HEK293T (cell line): ENCODE data around the gene MNAT1.

Experiments
- CTCF ChIA-PET: fragments of 350-600 bp; formaldehyde crosslinking; extraction: SDS; loops from one replicate; lab custom pipeline; 2021; ENCODE audit warnings: antibody characterized with exemption, inconsistent platforms; lab: Yijun Ruan, JAX
- POLR2A ChIA-PET: fragments of 350-600 bp; formaldehyde crosslinking; extraction: SDS; loops from one replicate; lab custom pipeline; 2020; ENCODE audit warnings: antibody characterized with exemption, inconsistent platforms; lab: Yijun Ruan, JAX
- DNase-seq: peaks from one replicate; pipeline ENCODE4 v3.0.0; 2012; ENCODE audit warnings: mixed read lengths; ENCODE audit errors: extremely low spot score
- ARNT ChIP-seq: fragments of 450-650 bp; IDR thresholded peaks from 2 replicates; pipeline ENCODE4 v1.6.1; 2017; ENCODE audit warnings: mild to moderate bottlenecking
- BHLHE40 ChIP-seq: fragments of 450-650 bp; IDR thresholded peaks from 2 replicates; pipeline ENCODE4 v1.6.1; 2016; ENCODE audit warnings: mild to moderate bottlenecking, moderate library complexity, borderline replicate concordance
- CTBP1 ChIP-seq: fragments of 450-650 bp; IDR thresholded peaks from 2 replicates; pipeline ENCODE4 v1.6.1; 2016; ENCODE audit warnings: borderline replicate concordance
- ELF4 ChIP-seq: fragments of 450-650 bp; IDR thresholded peaks from 2 replicates; pipeline ENCODE4 v1.6.1; 2017; ENCODE audit warnings: antibody characterized with exemption
- FOXA1 ChIP-seq: fragments of 450-650 bp; IDR thresholded peaks from 2 replicates; pipeline ENCODE4 v1.6.1; 2016; ENCODE audit warnings: mild to moderate bottlenecking
- FOXK2 ChIP-seq: fragments of 450-650 bp; IDR thresholded peaks from 2 replicates; pipeline ENCODE4 v1.6.1; 2016; ENCODE audit warnings: mild to moderate bottlenecking
- FOXM1 ChIP-seq: fragments of 450-650 bp; IDR thresholded peaks from 2 replicates; pipeline ENCODE4 v1.6.1; 2017; ENCODE audit warnings: mild to moderate bottlenecking, borderline replicate concordance
- HDGF ChIP-seq: fragments of 450-650 bp; IDR thresholded peaks from 2 replicates; pipeline ENCODE4 v1.6.1; 2017; ENCODE audit warnings: antibody characterized with exemption, borderline replicate concordance
- L3MBTL2 ChIP-seq: fragments of 450-650 bp; conservative IDR thresholded peaks from 2 replicates; pipeline ENCODE4 v1.6.1; 2016; ENCODE audit warnings: mild to moderate bottlenecking
- LEF1 ChIP-seq: fragments of 450-650 bp; IDR thresholded peaks from 2 replicates; pipeline ENCODE4 v1.6.1; 2017; ENCODE audit warnings: mild to moderate bottlenecking, borderline replicate concordance
- NFRKB ChIP-seq: fragments of 450-650 bp; IDR thresholded peaks from 2 replicates; pipeline ENCODE4 v1.6.1; 2016; ENCODE audit warnings: mild to moderate bottlenecking, moderate library complexity
- PKNOX1 ChIP-seq: fragments of 450-650 bp; IDR thresholded peaks from 2 replicates; pipeline ENCODE4 v1.6.1; 2016
- SP1 ChIP-seq: fragments of 450-650 bp; IDR thresholded peaks from 2 replicates; pipeline ENCODE4 v1.6.1; 2017
- SUZ12 ChIP-seq: fragments of 450-650 bp; IDR thresholded peaks from 2 replicates; pipeline ENCODE4 v1.6.1; 2016; ENCODE audit warnings: mild to moderate bottlenecking
- TARDBP ChIP-seq: fragments of 450-650 bp; IDR thresholded peaks from 2 replicates; pipeline ENCODE4 v1.6.1; 2016
- ZNF384 ChIP-seq: fragments of 450-650 bp; IDR thresholded peaks from 2 replicates; pipeline ENCODE4 v1.6.1; 2016

The MNAT1 gene

GRCh38 chr14:60989599-60989998 lies 255.0 kb downstream of the MNAT1 start:
- CTCF ChIA-PET = no interaction called here
- TF ChIP-seq CTBP1 (no peak), HDGF (no peak), ZNF384 (no peak), FOXA1 (no peak), LEF1 (no peak)
- POLR2A ChIA-PET = no interaction called here
- DNase-seq = no peak

GRCh38 chr14:60998617-60999016 lies 264.1 kb downstream of the MNAT1 start:
- ChIA-PET POLR2A (no interaction called here), CTCF (no interaction called here)
- no peak for TF ChIP-seq ARNT
- TF ChIP-seq FOXA1 = no peak
- no peak for DNase-seq

GRCh38 chr14:60999536-60999935 lies 265.0 kb downstream of the MNAT1 start:
- TF ChIP-seq L3MBTL2 (no peak), FOXK2 (no peak), CTBP1 (no peak), TARDBP (no peak), SP1 (no peak), SUZ12 (no peak)
- no peak for DNase-seq
- ChIA-PET POLR2A (interaction anchor here (1.8 kb wide), 1 partner anchor 18 kb away, joined by 6 read pairs; the partner anchor contains the start of genes SLC38A6 and TRMT5), CTCF (interaction anchor here (0.6 kb wide), 1 partner anchor 160 kb away, joined by 3 read pairs; no protein-coding TSS in a partner anchor)

GRCh38 chr14:61003571-61003970 lies 269.0 kb downstream of the MNAT1 start:
- no peak for TF ChIP-seq FOXK2
- no peak for TF ChIP-seq HDGF
- no peak for TF ChIP-seq CTBP1
- TF ChIP-seq SP1 = no peak
- no peak for TF ChIP-seq ELF4
- no peak for DNase-seq
- POLR2A ChIA-PET = no interaction called here
- CTCF ChIA-PET = interaction anchor here (0.6 kb wide), 1 partner anchor 341 kb away, joined by 3 read pairs; no protein-coding TSS in a partner anchor

GRCh38 chr14:61019537-61019936 lies 285.0 kb downstream of the MNAT1 start:
- DNase-seq = no peak
- TF ChIP-seq CTBP1 (no peak), FOXK2 (no peak), FOXM1 (no peak), ZNF384 (no peak), BHLHE40 (no peak), HDGF (no peak), ELF4 (no peak), FOXA1 (no peak), SUZ12 (no peak), SP1 (no peak), ARNT (no peak), LEF1 (no peak), NFRKB (no peak), L3MBTL2 (no peak), TARDBP (no peak), PKNOX1 (no peak)
- CTCF ChIA-PET = no interaction called here
- POLR2A ChIA-PET = no interaction called here
